ENCODE data around the gene HYKK.

Gene HYKK

GRCh38 chr15:78561490-78561889 is 54.1 kb downstream of the HYKK start:
- no peak for TF ChIP-seq ZFP30 (CRISPR knock-in tag; IDR thresholded peaks at IDR 0.05)
- TF ChIP-seq TCF4 (CRISPR knock-in tag; IDR thresholded peaks at IDR 0.05; ENCODE audit: borderline replicate concordance): no peak
- TF ChIP-seq CSRNP3 (CRISPR knock-in tag; IDR thresholded peaks at IDR 0.05): no peak
- TF ChIP-seq, protein P1, sequence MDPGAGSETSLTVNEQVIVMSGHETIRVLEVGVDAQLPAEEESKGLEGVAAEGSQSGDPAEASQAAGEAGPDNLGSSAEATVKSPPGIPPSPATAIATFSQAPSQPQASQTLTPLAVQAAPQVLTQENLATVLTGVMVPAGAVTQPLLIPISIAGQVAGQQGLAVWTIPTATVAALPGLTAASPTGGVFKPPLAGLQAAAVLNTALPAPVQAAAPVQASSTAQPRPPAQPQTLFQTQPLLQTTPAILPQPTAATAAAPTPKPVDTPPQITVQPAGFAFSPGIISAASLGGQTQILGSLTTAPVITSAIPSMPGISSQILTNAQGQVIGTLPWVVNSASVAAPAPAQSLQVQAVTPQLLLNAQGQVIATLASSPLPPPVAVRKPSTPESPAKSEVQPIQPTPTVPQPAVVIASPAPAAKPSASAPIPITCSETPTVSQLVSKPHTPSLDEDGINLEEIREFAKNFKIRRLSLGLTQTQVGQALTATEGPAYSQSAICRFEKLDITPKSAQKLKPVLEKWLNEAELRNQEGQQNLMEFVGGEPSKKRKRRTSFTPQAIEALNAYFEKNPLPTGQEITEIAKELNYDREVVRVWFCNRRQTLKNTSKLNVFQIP (CRISPR knock-in tag; IDR thresholded peaks at IDR 0.05; ENCODE audit: borderline replicate concordance, low read depth): no peak
- TF ChIP-seq ISL1 (CRISPR knock-in tag; IDR thresholded peaks at IDR 0.05): no peak
- TF ChIP-seq, protein P2, sequence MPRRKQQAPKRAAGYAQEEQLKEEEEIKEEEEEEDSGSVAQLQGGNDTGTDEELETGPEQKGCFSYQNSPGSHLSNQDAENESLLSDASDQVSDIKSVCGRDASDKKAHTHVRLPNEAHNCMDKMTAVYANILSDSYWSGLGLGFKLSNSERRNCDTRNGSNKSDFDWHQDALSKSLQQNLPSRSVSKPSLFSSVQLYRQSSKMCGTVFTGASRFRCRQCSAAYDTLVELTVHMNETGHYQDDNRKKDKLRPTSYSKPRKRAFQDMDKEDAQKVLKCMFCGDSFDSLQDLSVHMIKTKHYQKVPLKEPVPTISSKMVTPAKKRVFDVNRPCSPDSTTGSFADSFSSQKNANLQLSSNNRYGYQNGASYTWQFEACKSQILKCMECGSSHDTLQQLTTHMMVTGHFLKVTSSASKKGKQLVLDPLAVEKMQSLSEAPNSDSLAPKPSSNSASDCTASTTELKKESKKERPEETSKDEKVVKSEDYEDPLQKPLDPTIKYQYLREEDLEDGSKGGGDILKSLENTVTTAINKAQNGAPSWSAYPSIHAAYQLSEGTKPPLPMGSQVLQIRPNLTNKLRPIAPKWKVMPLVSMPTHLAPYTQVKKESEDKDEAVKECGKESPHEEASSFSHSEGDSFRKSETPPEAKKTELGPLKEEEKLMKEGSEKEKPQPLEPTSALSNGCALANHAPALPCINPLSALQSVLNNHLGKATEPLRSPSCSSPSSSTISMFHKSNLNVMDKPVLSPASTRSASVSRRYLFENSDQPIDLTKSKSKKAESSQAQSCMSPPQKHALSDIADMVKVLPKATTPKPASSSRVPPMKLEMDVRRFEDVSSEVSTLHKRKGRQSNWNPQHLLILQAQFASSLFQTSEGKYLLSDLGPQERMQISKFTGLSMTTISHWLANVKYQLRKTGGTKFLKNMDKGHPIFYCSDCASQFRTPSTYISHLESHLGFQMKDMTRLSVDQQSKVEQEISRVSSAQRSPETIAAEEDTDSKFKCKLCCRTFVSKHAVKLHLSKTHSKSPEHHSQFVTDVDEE (CRISPR knock-in tag; IDR thresholded peaks at IDR 0.05): no peak
- no peak for TF ChIP-seq GLIS3 (CRISPR knock-in tag; IDR thresholded peaks at IDR 0.05)
- no peak for TF ChIP-seq RARB (CRISPR knock-in tag; IDR thresholded peaks at IDR 0.05)
- no peak for TF ChIP-seq ZNF8 (CRISPR knock-in tag; IDR thresholded peaks at IDR 0.05)
- TF ChIP-seq SNAI2 (CRISPR knock-in tag; IDR thresholded peaks at IDR 0.05): no peak
- TF ChIP-seq ZFP3 (CRISPR knock-in tag; IDR thresholded peaks at IDR 0.05): no peak
- TF ChIP-seq BACH2 (CRISPR knock-in tag; IDR thresholded peaks at IDR 0.05; ENCODE audit: borderline replicate concordance): no peak
- no peak for TF ChIP-seq ZNF70 (CRISPR knock-in tag; IDR thresholded peaks at IDR 0.05)
- TF ChIP-seq OSR1 (CRISPR knock-in tag; IDR thresholded peaks at IDR 0.05): no peak
- TF ChIP-seq PPARA (CRISPR knock-in tag; IDR thresholded peaks at IDR 0.05; ENCODE audit: borderline replicate concordance): no peak
- TF ChIP-seq ZNF565 (CRISPR knock-in tag; conservative IDR thresholded peaks at IDR 0.05; ENCODE audit: low read depth): no peak
- no peak for TF ChIP-seq CSDC2 (CRISPR knock-in tag; IDR thresholded peaks at IDR 0.05)

GRCh38 chr15:78563092-78563491 is 55.7 kb downstream of the HYKK start:
- no peak for TF ChIP-seq CREB5 (CRISPR knock-in tag; IDR thresholded peaks at IDR 0.05; ENCODE audit: low read depth)
- TF ChIP-seq BACH2 (CRISPR knock-in tag; IDR thresholded peaks at IDR 0.05; ENCODE audit: borderline replicate concordance): no peak
- no peak for ATAC-seq

More at GRCh38 chr15:78561490-78561889, 54.1 kb downstream of the HYKK start:
- no peak for ATAC-seq

GRCh38 chr15:78564743-78565096 is 57.3 kb downstream of the HYKK start:
- no peak for ATAC-seq
- TF ChIP-seq CREB5 (CRISPR knock-in tag; IDR thresholded peaks at IDR 0.05; ENCODE audit: low read depth) (no peak), ZFP3 (CRISPR knock-in tag; IDR thresholded peaks at IDR 0.05) (no peak), BACH2 (CRISPR knock-in tag; IDR thresholded peaks at IDR 0.05; ENCODE audit: borderline replicate concordance) (no peak), ZC3H10 (CRISPR knock-in tag; IDR thresholded peaks at IDR 0.05) (no peak), ARNTL (CRISPR knock-in tag; IDR thresholded peaks at IDR 0.05; ENCODE audit: borderline replicate concordance, low read depth) (no peak), ZNF8 (CRISPR knock-in tag; IDR thresholded peaks at IDR 0.05) (no peak), ZNF565 (CRISPR knock-in tag; conservative IDR thresholded peaks at IDR 0.05; ENCODE audit: low read depth) (no peak), ESRRG (CRISPR knock-in tag; IDR thresholded peaks at IDR 0.05) (no peak), SNAI2 (CRISPR knock-in tag; IDR thresholded peaks at IDR 0.05) (no peak), ZFP30 (CRISPR knock-in tag; IDR thresholded peaks at IDR 0.05) (no peak), GLIS3 (CRISPR knock-in tag; IDR thresholded peaks at IDR 0.05) (no peak), ISL1 (CRISPR knock-in tag; IDR thresholded peaks at IDR 0.05) (no peak)
- TF ChIP-seq, protein P1 (CRISPR knock-in tag; IDR thresholded peaks at IDR 0.05; ENCODE audit: borderline replicate concordance, low read depth): no peak
- TF ChIP-seq, protein P2 (CRISPR knock-in tag; IDR thresholded peaks at IDR 0.05): no peak
- TF ChIP-seq, protein P3, sequence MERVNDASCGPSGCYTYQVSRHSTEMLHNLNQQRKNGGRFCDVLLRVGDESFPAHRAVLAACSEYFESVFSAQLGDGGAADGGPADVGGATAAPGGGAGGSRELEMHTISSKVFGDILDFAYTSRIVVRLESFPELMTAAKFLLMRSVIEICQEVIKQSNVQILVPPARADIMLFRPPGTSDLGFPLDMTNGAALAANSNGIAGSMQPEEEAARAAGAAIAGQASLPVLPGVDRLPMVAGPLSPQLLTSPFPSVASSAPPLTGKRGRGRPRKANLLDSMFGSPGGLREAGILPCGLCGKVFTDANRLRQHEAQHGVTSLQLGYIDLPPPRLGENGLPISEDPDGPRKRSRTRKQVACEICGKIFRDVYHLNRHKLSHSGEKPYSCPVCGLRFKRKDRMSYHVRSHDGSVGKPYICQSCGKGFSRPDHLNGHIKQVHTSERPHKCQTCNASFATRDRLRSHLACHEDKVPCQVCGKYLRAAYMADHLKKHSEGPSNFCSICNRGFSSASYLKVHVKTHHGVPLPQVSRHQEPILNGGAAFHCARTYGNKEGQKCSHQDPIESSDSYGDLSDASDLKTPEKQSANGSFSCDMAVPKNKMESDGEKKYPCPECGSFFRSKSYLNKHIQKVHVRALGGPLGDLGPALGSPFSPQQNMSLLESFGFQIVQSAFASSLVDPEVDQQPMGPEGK (CRISPR knock-in tag; IDR thresholded peaks at IDR 0.05; ENCODE audit: borderline replicate concordance): no peak

Measured in SK-N-SH treated with all-trans-retinoic acid at 6 μM for 48 hours (cell line).